IMR-90 (cell line): ENCODE results near the gene ARL6IP6.
"Not testable (repeated sequence)": the region's sequence is repeated elsewhere in the genome, so short reads cannot be mapped to it uniquely, and the experiment has no call there.

Source experiments
- BHLHE40 ChIP-seq: fragments of 150-350 bp; IDR thresholded peaks from 2 replicates; pipeline ENCODE4 v1.6.1; 2016; ENCODE audit warnings: mild to moderate bottlenecking, low read depth, low read length
- CEBPB ChIP-seq: IDR thresholded peaks from 2 replicates; pipeline ENCODE4 v1.6.1; 2012; ENCODE audit warnings: low read depth, low read length, improper control_type of control experiment
- CTCF ChIP-seq: conservative IDR thresholded peaks from 2 replicates; pipeline ENCODE4 v1.5.1; 2012; ENCODE audit warnings: mild to moderate bottlenecking, low read depth, low read length, improper control_type of control experiment
- MAFK ChIP-seq: IDR thresholded peaks from 2 replicates; pipeline ENCODE4 v1.6.1; 2012; ENCODE audit warnings: low read depth, low read length, improper control_type of control experiment
- MXI1 ChIP-seq: IDR thresholded peaks from 2 replicates; pipeline ENCODE4 v1.6.1; 2012; ENCODE audit warnings: low read depth, mild to moderate bottlenecking, low read length, moderate library complexity, borderline replicate concordance
- NFE2L2 ChIP-seq: fragments of 150-350 bp; IDR thresholded peaks from 2 replicates; pipeline ENCODE4 v1.6.1; 2016; ENCODE audit warnings: low read depth, mild to moderate bottlenecking, low read length
- POLR2A ChIP-seq: IDR thresholded peaks from 2 replicates; pipeline ENCODE4 v1.6.1; 2012; ENCODE audit warnings: mild to moderate bottlenecking, low read depth, low read length
- RAD21 ChIP-seq: IDR thresholded peaks from 2 replicates; pipeline ENCODE4 v1.6.1; 2012; ENCODE audit warnings: low read length, improper control_type of control experiment
- SMC3 ChIP-seq: fragments of 150-350 bp; IDR thresholded peaks from 2 replicates; pipeline ENCODE4 v1.6.1; 2016; ENCODE audit warnings: low read depth, mild to moderate bottlenecking, antibody characterized with exemption, low read length, moderate library complexity
- USF2 ChIP-seq: fragments of 150-350 bp; IDR thresholded peaks from 2 replicates; pipeline ENCODE4 v1.6.1; 2017; ENCODE audit warnings: mild to moderate bottlenecking, antibody characterized with exemption, low read length, low read depth

GRCh38 chr2:152739705-152740104 is 21.3 kb downstream of the ARL6IP6 start:
- not testable (repeated sequence) for TF ChIP-seq MXI1, NFE2L2, POLR2A, CTCF, BHLHE40, CEBPB, USF2, MAFK, RAD21, SMC3
